HFFc6 (cell line): ENCODE results near the gene TNN. TPM values are rescaled to one million over a fixed set of nuclear protein-coding genes. Genes with fewer than 3 reads are reported as not detected.

ENCODE experiments used
- DNase-seq: peaks from one replicate; pipeline ENCODE4 v3.0.0-alpha.2; 2018
- H3K27ac Mint-ChIP-seq: 2 replicates; pipeline ENCODE4 v1.8.0; 2020; ENCODE audit warnings: mild to moderate bottlenecking, mixed read lengths
- H3K27me3 Mint-ChIP-seq: 2 replicates; pipeline ENCODE4 v1.8.0; 2021; ENCODE audit warnings: mild to moderate bottlenecking, moderate library complexity, mixed read lengths; ENCODE audit not compliant: insufficient read depth
- H3K36me3 Mint-ChIP-seq: 2 replicates; pipeline ENCODE4 v1.8.0; 2021; ENCODE audit warnings: low read depth, mixed read lengths
- H3K4me1 Mint-ChIP-seq: 2 replicates; pipeline ENCODE4 v1.8.0; 2020; ENCODE audit warnings: low read depth, mixed read lengths
- H3K4me3 Mint-ChIP-seq: 2 replicates; pipeline ENCODE4 v1.8.0; 2020; ENCODE audit warnings: mild to moderate bottlenecking, moderate library complexity, mixed read lengths
- H3K9me3 Mint-ChIP-seq: 2 replicates; pipeline ENCODE4 v1.8.0; 2020; ENCODE audit warnings: mild to moderate bottlenecking, mixed read lengths
- total RNA-seq, 6 experiments: library from RNA; stranded (reverse); fragmentation: NEBNext Ultra II Directional; extraction: Animal tissue kit (Norgen Biotek cat#: 25700); gene quantifications; 2 replicates in 1 of 6; 3 replicates in 5 of 6; pipeline ENCODE4 v1.2.3, GENCODE V29; 2021
- TF ChIP-seq, protein P1 (sequence below): fragments of 200-600 bp; sonication (generic); IDR thresholded peaks from 2 replicates; pipeline ENCODE4 v1.5.0; 2021; ENCODE audit warnings: antibody characterized with exemption, mild to moderate bottlenecking

Gene TNN
- total RNA-seq, 6 experiments from 2014 or later = not detected

- no peak for DNase-seq
- no peaks in the 10 kb centered on the region for H3K9me3 Mint-ChIP-seq
- no peak overlapping the region for H3K4me3 Mint-ChIP-seq
- H3K4me1 Mint-ChIP-seq = no peaks in the 10 kb centered on the region
- H3K36me3 Mint-ChIP-seq = no peaks in the 10 kb centered on the region
- no peak overlapping the region for H3K27ac Mint-ChIP-seq
- TF ChIP-seq, protein P1, sequence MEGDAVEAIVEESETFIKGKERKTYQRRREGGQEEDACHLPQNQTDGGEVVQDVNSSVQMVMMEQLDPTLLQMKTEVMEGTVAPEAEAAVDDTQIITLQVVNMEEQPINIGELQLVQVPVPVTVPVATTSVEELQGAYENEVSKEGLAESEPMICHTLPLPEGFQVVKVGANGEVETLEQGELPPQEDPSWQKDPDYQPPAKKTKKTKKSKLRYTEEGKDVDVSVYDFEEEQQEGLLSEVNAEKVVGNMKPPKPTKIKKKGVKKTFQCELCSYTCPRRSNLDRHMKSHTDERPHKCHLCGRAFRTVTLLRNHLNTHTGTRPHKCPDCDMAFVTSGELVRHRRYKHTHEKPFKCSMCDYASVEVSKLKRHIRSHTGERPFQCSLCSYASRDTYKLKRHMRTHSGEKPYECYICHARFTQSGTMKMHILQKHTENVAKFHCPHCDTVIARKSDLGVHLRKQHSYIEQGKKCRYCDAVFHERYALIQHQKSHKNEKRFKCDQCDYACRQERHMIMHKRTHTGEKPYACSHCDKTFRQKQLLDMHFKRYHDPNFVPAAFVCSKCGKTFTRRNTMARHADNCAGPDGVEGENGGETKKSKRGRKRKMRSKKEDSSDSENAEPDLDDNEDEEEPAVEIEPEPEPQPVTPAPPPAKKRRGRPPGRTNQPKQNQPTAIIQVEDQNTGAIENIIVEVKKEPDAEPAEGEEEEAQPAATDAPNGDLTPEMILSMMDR = no peak
- peaks cover 4% of the 10 kb centered on the region for H3K27me3 Mint-ChIP-seq
Observed at GRCh38 chr1:175054736-175055135, 12.9 kb upstream of the TNN start.

GRCh38 chr1:175062339-175062738 lies 5.3 kb upstream of the TNN start:
- no peak for DNase-seq
- Mint-ChIP-seq H3K4me3 (no peak overlapping the region), H3K4me1 (no peaks in the 10 kb centered on the region), H3K36me3 (no peaks in the 10 kb centered on the region), H3K9me3 (no peaks in the 10 kb centered on the region), H3K27ac (no peak overlapping the region), H3K27me3 (peaks cover 15% of the 10 kb centered on the region)
- TF ChIP-seq, protein P1 = no peak

DNA sequence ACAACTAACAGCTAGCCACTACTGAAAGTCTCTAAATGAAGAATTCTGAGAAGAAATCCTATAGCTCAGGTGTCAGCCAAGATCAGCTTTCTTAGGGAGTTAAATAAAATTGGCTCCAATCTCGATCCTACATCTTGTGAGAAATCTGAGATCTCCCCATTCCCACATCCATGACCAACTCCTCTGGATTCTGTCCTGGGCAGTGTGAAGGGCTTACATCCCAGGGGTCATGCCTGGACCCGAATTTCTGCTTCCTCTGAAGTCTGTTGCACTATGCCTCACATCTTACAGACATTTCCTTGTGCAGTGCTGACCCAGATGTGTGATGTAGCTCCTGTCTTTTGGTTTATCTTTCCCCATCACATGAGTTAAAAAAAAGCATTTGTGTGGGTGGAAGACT lies 4.8 kb upstream of the TNN start:
- Mint-ChIP-seq H3K27me3 (peaks cover 19% of the 10 kb centered on the region), H3K27ac (no peak overlapping the region)

DNA sequence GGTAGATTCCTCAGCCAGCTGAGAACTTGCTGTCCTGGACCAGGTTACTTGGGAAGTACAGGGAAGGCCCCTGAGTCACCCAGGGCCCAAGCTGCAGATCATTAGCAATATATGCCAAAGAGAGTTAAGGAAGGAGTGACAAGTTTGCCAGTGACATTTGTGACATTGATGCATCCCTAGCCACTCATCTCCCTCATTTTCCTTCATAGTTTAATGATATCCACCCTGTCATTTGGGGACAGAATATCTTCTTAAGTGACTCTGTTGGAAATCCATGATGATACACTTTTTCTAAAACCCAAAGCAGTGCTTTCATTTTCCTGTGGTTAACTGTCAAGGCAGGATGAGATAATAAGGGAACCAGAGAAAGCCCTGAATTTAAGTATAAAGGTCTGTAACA lies 3.2 kb downstream of the TNN start:
- Mint-ChIP-seq H3K4me1 (peaks cover 21% of the 10 kb centered on the region), H3K27me3 (peaks cover 16% of the 10 kb centered on the region), H3K9me3 (no peaks in the 10 kb centered on the region), H3K27ac (no peak overlapping the region), H3K36me3 (no peaks in the 10 kb centered on the region), H3K4me3 (no peak overlapping the region)
- no peak for DNase-seq
- TF ChIP-seq, protein P1 = no peak

More for the DNA sequence above, 4.8 kb upstream of the TNN start:
- no peaks in the 10 kb centered on the region for H3K9me3 Mint-ChIP-seq
- TF ChIP-seq, protein P1 = no peak
- H3K4me1 Mint-ChIP-seq = no peaks in the 10 kb centered on the region
- H3K4me3 Mint-ChIP-seq = no peak overlapping the region
- H3K36me3 Mint-ChIP-seq = no peaks in the 10 kb centered on the region
- DNase-seq = no peak

- H3K27me3 Mint-ChIP-seq = peaks cover 12% of the 10 kb centered on the region
- H3K4me3 Mint-ChIP-seq = no peak overlapping the region
Observed at GRCh38 chr1:175071276-175071943, 3.8 kb downstream of the TNN start.

More at GRCh38 chr1:175071276-175071943, 3.8 kb downstream of the TNN start:
- DNase-seq = no peak
- Mint-ChIP-seq H3K27ac (no peak overlapping the region), H3K36me3 (no peaks in the 10 kb centered on the region), H3K4me1 (peaks cover 24% of the 10 kb centered on the region), H3K9me3 (no peaks in the 10 kb centered on the region)
- TF ChIP-seq, protein P1 = no peak
